GM23248 (cell line): ENCODE data around the gene KIF1B.

Experiments
- EZH2 ChIP-seq: fragments of 200-600 bp; sonication (generic); IDR thresholded peaks from 2 replicates; pipeline ENCODE4 v1.6.1; 2018; ENCODE audit warnings: antibody characterized with exemption, mild to moderate bottlenecking; ENCODE audit not compliant: insufficient read depth, poor library complexity, severe bottlenecking
- EZH2phosphoT487 ChIP-seq: fragments of 200-600 bp; sonication (generic); IDR thresholded peaks from 2 replicates; pipeline ENCODE4 v1.6.1; 2018; ENCODE audit warnings: antibody characterized with exemption, moderate library complexity, mild to moderate bottlenecking, low read depth; ENCODE audit not compliant: insufficient read depth

DNA sequence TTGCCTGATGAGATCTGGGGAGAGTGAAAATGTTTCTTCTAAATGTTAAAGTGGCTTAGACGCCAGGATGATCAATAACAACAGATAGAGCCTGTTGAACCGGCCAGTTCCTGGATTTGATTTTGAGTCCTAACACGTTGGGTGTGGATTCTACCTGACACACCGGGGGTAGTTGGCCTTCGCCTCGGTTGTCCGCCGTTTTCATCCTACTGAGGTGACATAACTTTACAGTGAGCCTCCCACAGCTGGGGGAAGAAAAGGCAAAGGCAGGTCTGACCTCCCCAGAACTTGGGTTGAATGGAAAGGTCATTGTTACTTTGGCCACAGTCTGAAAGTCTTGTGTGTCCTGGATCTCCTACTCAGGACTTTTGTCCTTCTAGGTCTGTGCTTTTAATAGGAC is 189.6 kb downstream of the KIF1B start:
- TF ChIP-seq EZH2 (no peak), EZH2phosphoT487 (no peak)
